Measurements from ENCODE around the gene SF3B6.
"Not testable (repeated sequence)": the region's sequence is repeated elsewhere in the genome, so short reads cannot be mapped to it uniquely, and the experiment has no call there.

The SF3B6 gene

GRCh38 chr2:24050041-24050979 lies 25.8 kb downstream of the SF3B6 start:
- DNase-seq (ENCODE audit: low read depth) = no peak

- DNase-seq (ENCODE audit: low read depth) = no peak
Observed at GRCh38 chr2:24049485-24050021, 26.6 kb downstream of the SF3B6 start, which contains the start of gene FKBP1B. Gene FKBP1B, plus strand, starts transcription at chr2:24049741. Its CDS starts 109 bp downstream, at chr2:24049850.

GRCh38 chr2:24048769-24049484 lies 27.2 kb downstream of the SF3B6 start:
- no peak for DNase-seq (ENCODE audit: low read depth)

DNA sequence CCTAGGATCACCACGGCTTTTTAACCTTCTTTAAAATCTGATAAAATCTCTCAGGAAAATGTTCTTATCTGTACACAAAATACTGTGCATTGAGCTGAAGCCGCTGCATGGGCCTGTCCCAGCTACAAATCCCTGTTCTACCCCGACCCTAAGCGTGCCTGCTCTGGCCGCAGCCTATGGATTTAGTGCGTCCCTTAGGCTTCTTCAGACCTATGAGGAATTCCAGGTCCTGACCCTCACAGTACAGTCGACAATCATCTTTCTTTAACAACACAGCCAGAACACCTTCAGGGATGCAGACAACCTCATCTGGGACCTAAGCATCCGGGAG lies 28.5 kb downstream of the SF3B6 start:
- DNase-seq (ENCODE audit: low read depth) = no peak

GRCh38 chr2:24046930-24047702 lies 29.0 kb downstream of the SF3B6 start, which contains the start of gene WDCP:
Gene WDCP, minus strand, starts transcription at chr2:24047391. Its CDS starts 7,897 bp downstream, at chr2:24039494.
- peak; percentile 93 for DNase-seq (ENCODE audit: low read depth)

GRCh38 chr2:24046599-24046929 lies 29.6 kb downstream of the SF3B6 start:
- DNase-seq (ENCODE audit: low read depth) = no peak

DNA sequence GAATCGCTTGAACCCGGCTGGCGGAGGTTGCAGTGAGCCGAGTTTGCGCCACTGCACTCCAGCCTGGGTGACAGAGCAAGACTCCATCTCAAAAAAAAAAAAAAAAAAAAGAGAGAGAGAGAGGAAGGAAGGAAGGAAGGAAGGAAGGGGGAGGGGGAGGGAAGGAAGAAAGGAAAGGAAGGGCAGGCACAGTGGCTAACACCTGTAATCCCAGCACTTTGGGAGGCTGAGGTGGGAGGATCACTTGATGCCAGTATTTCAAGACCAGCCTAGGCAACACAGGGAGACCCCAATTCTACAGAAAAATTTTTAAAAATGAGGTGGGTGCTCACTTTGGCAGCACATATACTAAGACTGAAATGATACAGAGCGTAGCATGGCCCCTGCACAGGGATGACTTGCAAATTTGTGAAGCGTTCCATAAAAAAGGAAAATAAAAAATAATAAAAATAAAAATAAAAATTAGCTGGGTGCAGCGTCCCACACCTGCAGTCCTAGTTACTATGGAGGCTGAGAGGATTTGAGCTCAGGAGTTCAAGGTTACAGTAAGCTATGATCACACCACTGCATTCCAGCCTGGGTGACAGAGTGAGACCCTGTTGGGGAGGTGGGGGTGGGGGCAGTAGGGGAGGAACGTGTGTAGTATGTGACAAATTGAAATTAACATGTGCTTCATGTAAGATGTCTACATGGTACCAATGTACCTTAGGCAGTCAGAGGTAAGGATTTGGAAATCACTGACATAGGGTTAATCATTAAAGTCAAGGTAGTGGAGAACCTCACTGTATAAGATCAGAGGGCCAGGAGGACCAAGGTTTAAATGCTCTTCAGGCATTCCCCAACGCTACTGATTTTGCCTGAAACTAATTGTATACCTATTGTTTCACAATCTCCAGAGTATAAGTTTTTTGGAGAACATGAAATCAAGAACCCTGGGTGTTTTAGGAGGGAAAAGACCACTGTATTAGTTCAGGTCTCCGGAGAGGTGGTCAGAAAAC lies 30.3 kb downstream of the SF3B6 start:
- no peak for DNase-seq (ENCODE audit: low read depth)

DNA sequence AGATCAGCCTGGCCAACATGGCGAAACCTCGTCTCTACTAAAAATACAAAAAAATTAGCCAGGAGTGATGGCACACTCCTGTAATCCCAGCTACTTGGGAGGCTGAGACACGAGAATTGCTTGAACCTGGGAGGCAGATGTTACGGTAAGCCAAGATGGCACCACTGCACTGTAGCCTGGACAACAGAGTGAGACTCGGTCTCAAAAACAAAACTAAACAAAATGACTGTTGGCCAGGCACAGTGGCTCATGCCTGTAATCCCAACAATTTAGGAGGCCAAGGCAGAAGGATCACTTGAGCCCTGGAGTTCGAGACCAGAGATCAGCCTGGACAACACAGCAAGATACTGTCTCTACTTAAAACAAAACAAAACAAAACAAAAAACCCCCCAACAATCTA lies 33.0 kb downstream of the SF3B6 start:
- DNase-seq (ENCODE audit: low read depth) = not testable (repeated sequence)

- DNase-seq (ENCODE audit: low read depth) = no peak
Observed at GRCh38 chr2:24040511-24040910, 35.6 kb downstream of the SF3B6 start.

DNA sequence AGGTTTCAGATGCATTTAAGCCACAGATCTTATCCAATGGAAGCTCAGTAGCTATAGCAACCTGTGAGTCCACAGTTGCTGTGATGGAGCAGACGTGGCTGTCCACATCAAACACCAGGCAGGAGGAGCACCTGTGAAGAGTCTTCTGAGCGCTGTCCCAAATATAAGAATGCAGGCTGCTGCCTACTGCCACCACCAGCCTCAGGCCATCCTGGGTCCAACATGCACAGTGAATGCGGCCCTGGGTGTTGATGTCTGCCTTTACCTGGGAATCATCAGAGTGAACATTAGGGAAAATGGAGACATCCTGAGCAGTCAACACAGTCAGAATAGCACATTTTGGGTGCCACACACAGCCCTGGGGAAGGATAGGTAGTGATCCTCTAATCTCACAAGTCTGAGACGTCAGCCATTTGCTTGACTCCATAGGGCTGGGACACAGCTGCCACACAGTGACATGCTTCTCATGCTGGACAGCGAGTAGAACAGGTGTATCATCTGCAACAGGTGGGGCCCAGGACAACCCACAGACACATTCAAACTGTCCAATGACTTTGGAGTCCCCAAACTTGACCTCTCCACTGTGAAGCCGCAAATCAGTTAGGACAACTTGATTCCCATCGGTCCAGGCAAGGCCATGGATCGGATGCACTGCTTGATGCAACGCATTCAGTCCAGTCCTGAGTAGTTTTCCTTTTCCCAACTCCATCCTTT lies 37.2 kb downstream of the SF3B6 start:
- no peak for DNase-seq (ENCODE audit: low read depth)

DNA sequence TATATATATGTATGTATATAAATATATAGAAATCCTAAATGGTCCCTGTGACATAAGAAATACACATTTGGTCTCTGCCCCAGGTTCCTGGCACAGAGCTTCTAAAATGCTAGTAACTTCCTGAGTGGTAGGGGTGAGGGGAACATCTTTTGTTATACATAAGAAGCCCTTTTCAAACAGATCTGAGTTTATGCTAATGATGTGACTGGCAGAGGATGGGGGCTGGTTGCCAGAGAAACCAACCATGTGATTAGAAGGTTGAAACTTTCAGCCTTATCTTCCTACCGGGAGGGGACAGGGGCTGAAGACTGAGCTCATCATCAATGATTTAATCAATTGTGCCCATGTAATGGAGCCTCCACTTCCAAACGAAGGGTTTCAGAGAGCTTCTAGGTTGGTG lies 49.9 kb downstream of the SF3B6 start:
- no peak for DNase-seq (ENCODE audit: low read depth)

GRCh38 chr2:24024996-24025663 lies 51.0 kb downstream of the SF3B6 start:
- no peak for DNase-seq (ENCODE audit: low read depth)

- DNase-seq (ENCODE audit: low read depth) = no peak
Observed at GRCh38 chr2:24024018-24024417, 52.1 kb downstream of the SF3B6 start.

DNA sequence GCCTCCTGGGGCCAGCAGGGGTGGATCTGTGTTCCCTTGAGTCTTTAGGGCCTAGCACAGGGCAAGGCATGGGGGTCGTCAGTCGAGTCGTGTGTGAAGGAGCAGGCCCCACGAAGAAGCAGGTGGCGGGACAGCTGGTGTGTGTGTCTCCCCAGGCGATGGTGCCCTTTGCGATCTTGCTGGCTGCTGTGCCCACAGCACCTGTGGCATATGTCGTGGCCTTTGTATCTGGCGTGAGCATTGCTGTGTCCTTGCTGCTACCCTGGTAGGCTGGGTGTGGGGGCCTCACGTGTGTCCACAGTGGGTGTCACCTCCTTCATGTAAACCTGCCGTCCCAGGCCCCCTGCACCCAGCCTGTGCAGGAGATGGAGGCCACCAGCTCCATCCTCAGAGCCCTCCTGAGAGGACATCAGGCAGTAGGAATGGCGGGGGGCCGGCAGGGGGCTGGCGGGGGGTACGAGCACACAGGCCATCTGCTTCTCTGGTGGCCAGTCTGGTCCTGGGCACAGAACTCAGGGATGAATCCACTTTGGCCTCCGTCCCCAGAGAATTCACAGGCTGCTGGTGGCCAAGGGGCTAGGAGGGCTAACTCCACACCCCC lies 53.1 kb downstream of the SF3B6 start:
- no peak for DNase-seq (ENCODE audit: low read depth)

DNA sequence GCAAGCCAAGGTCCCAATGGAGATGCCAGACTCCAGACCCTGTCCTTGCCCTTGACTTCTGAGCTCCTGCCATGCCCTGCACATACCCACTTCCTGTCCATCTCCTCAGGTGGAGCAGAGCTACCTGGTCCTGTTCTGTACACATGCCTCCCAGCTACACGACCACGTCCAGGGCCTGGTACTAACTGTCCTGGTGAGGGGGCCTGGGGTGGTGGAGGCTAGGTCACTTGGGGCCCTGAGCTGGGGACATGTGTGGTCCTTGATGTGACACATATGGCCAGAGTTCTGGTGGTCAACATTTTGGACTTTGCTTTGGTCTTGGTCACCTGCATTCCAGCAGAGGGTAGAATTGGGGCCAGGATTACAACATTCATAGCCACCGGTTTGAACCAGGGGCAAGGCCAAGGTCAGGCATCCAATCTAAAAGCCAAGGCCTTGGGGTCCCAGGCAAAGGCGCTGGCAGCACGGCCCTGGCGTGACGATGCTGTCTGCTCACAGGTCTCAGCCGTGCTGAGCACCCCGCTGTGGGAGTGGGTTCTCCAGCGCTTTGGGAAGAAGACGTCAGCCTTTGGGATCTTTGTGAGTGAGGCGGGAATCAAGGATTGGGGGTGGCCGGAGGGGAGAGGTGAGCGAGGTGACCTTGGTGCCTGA lies 53.7 kb downstream of the SF3B6 start:
- DNase-seq (ENCODE audit: low read depth) = no peak

- DNase-seq (ENCODE audit: low read depth) = no peak
Observed at GRCh38 chr2:24021122-24021998, 54.8 kb downstream of the SF3B6 start.

DNA sequence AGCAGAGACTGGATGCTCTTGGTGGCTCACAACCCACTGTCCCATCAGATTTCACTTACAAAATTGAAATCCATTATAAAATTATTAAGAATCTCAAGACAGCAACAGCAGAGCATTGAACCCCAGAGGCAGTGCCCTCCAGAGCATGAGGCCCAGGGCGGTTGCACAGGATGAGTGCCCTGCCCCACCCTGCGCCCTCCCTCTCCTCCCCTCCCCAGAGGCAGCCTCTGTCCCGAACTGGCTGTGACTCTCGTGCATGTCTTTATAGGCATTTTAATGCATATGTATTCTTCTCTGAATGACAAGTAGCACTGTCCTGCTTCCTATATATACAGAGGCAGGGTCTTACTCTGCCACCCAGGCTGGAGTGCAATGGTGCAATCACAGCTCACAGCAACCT lies 55.9 kb downstream of the SF3B6 start:
- no peak for DNase-seq (ENCODE audit: low read depth)

DNA sequence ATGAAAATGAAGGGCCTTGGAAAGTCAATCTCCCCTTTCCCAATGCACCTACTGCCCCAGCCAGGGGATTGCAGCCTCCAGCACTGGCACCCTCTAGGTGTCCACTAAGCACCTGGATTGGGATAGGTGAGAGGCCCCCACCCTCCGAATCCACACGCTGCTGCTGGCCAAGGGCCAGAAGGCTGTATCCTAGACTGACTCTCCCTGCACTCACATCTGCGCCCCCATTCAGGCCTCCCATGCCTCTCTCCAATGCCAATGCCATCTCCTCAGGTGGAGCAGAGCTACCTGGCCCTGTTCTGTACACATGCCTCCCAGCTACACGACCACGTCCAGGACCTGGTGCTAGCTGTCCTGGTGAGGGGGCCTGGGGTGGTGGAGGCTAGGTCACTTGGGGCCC lies 56.4 kb downstream of the SF3B6 start:
- no peak for DNase-seq (ENCODE audit: low read depth)

Data from HS-27A (cell line).